OCI-LY1 (cell line): Measurements from ENCODE around the gene LRFN4.

Experiments
- H2AFZ ChIP-seq: fragments of 200-600 bp; sonication (generic), shearing (Covaris generic); 2 replicates; pipeline ENCODE4 v1.6.0; 2014; ENCODE audit warnings: antibody characterized with exemption, mild to moderate bottlenecking, low read length
- H3F3A ChIP-seq: fragments of 200-600 bp; sonication (generic), shearing (Covaris generic); 2 replicates; pipeline ENCODE4 v1.6.0; 2014; ENCODE audit warnings: mild to moderate bottlenecking, antibody characterized with exemption, low read length, moderate library complexity; ENCODE audit not compliant: insufficient read depth
- H3K27ac ChIP-seq: fragments of 200-600 bp; sonication (generic); 2 replicates; pipeline ENCODE4 v1.5.1; 2014; ENCODE audit warnings: low read length, mixed run types, mild to moderate bottlenecking, low read depth; ENCODE audit not compliant: poor library complexity, severe bottlenecking
- H3K27me3 ChIP-seq: fragments of 200-600 bp; sonication (generic); 2 replicates; pipeline ENCODE4 v1.6.0; 2014; ENCODE audit warnings: antibody characterized with exemption, mild to moderate bottlenecking, low read length, moderate library complexity; ENCODE audit not compliant: insufficient read depth
- H3K36me3 ChIP-seq: fragments of 200-600 bp; sonication (generic); 2 replicates; pipeline ENCODE4 v1.6.1; 2014; ENCODE audit warnings: mild to moderate bottlenecking, antibody characterized with exemption, low read length, moderate library complexity, mixed read lengths; ENCODE audit not compliant: insufficient read depth
- H3K4me1 ChIP-seq: fragments of 200-600 bp; sonication (generic); 2 replicates; pipeline ENCODE4 v1.5.1; 2014; ENCODE audit warnings: mild to moderate bottlenecking, low read length, moderate library complexity; ENCODE audit not compliant: insufficient read depth, severe bottlenecking
- H3K4me2 ChIP-seq: fragments of 200-600 bp; sonication (generic), shearing (Covaris generic); 2 replicates; pipeline ENCODE4 v1.6.1; 2014; ENCODE audit warnings: low read length
- H3K4me3 ChIP-seq: fragments of 200-600 bp; sonication (generic); 2 replicates; pipeline ENCODE4 v1.5.1; 2014; ENCODE audit warnings: low read length, low read depth, mild to moderate bottlenecking, mixed read lengths; ENCODE audit not compliant: poor library complexity, severe bottlenecking
- H3K79me2 ChIP-seq: fragments of 200-600 bp; shearing (Covaris generic); 2 replicates; pipeline ENCODE4 v1.6.1; 2016; ENCODE audit warnings: mixed run types, low read length, mixed read lengths; ENCODE audit not compliant: insufficient read depth
- H3K9ac ChIP-seq: fragments of 200-600 bp; sonication (generic), shearing (Covaris generic); 2 replicates; pipeline ENCODE4 v1.6.1; 2014; ENCODE audit warnings: mild to moderate bottlenecking, low read length, mixed read lengths
- H3K9me2 ChIP-seq: fragments of 200-600 bp; sonication (generic), shearing (Covaris generic); 2 replicates; pipeline ENCODE4 v1.6.1; 2014; ENCODE audit warnings: low read depth, mild to moderate bottlenecking, low read length, mixed read lengths
- H3K9me3 ChIP-seq: fragments of 200-600 bp; shearing (Covaris generic); 2 replicates; pipeline ENCODE4 v1.6.1; 2014; ENCODE audit warnings: low read length, mixed read lengths
- H4K20me1 ChIP-seq: fragments of 200-600 bp; sonication (generic), shearing (Covaris generic); 2 replicates; pipeline ENCODE4 v1.6.0; 2016; ENCODE audit warnings: mild to moderate bottlenecking, low read length; ENCODE audit not compliant: insufficient read depth
- EZH2 ChIP-seq: fragments of 200-600 bp; sonication (generic), shearing (Covaris generic); IDR thresholded peaks from 2 replicates; pipeline ENCODE4 v1.8.0; 2017; ENCODE audit warnings: borderline replicate concordance, mixed run types, mild to moderate bottlenecking, antibody characterized with exemption, low read length, moderate library complexity, mixed read lengths
- TF ChIP-seq, protein P1 (sequence below): fragments of 200-600 bp; sonication (generic), shearing (Covaris generic); IDR thresholded peaks from 2 replicates; pipeline ENCODE4 v1.5.1; 2017; ENCODE audit warnings: mild to moderate bottlenecking, antibody characterized with exemption, low read length, moderate library complexity, mixed read lengths

Gene LRFN4

DNA sequence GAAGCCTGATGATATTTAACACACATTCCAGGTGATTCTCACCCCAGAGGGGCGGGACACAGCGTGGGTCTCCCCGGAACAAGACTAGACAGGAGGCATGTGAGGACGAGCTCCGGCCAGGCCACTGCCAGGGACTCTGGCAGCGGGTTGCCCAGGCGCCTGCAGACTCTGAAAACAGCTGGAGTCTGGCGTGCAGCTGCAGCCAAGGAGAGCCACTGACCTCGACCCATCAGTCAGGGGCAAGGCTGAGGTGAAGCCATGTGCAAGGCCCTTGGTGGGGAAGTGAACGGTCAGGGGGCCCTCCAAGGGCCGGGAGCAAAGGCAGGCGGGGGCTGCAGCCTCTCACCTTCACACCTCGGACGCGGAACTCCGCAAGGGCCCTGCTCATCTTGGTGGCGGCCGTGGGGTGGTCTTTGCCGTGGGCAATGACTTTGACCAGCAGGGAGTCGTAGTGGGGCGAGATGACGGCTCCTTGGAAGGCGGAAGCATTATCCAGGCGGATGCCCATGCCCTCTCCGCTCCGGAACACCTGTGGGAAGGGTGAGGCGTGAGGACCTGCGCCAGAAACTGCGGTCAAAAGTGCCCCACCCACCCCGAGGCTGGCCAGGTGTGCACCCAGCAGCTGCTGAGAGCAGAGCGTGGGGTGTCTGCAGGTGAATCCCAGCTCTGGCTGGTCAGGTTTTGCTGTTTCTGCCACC, 6.7 kb downstream of the LRFN4 start:
- Histone ChIP-seq H3K9me2 (no peaks in the 10 kb centered on the region), H3K9ac (no peak overlapping the region), H3K36me3 (no peaks in the 10 kb centered on the region), H4K20me1 (no peaks in the 10 kb centered on the region), H3F3A (no peaks in the 10 kb centered on the region), H3K9me3 (no peaks in the 10 kb centered on the region), H3K4me1 (peaks cover 12% of the 10 kb centered on the region), H3K27me3 (peaks cover 10% of the 10 kb centered on the region), H3K4me2 (no peak overlapping the region), H2AFZ (no peak overlapping the region), H3K4me3 (no peak overlapping the region), H3K27ac (no peak overlapping the region), H3K79me2 (no peaks in the 10 kb centered on the region)
- no peak for TF ChIP-seq EZH2
- TF ChIP-seq, protein P1, sequence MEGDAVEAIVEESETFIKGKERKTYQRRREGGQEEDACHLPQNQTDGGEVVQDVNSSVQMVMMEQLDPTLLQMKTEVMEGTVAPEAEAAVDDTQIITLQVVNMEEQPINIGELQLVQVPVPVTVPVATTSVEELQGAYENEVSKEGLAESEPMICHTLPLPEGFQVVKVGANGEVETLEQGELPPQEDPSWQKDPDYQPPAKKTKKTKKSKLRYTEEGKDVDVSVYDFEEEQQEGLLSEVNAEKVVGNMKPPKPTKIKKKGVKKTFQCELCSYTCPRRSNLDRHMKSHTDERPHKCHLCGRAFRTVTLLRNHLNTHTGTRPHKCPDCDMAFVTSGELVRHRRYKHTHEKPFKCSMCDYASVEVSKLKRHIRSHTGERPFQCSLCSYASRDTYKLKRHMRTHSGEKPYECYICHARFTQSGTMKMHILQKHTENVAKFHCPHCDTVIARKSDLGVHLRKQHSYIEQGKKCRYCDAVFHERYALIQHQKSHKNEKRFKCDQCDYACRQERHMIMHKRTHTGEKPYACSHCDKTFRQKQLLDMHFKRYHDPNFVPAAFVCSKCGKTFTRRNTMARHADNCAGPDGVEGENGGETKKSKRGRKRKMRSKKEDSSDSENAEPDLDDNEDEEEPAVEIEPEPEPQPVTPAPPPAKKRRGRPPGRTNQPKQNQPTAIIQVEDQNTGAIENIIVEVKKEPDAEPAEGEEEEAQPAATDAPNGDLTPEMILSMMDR: no peak

DNA sequence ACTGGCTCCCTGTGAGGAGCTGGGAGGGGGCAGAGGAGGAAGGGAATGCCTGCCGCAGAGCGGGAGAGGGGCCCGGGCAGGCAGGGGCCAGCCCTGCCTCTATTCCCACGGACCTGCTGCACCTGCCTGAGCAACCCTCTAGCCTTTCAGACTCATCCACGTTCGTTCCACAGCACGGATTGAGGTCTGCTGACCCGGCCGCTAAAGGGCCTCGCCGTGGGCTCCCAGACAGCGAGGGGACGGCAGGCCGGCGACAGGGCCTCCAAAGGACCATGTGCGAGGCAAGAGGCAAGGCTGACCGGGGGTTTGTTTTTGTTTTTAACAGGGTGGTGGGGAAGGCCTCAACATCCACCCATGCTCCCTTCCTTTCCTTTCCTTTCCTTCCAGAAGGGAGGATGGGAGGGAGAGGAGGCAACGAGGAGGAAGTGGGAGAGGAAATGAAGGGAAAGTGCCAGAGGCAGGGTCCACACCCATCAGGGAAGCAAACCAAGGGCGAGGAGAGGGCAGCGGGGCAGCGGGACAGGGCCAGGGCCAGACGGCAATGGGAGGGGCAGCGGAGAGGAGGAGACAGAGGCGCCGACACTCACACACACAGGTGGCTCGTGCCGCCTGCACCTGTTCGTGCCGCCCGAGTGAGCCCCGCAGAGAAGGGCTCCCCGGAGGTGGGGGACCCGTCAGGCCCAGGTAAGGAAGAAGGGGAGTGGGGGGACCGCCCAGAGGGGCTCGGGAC, 7.5 kb downstream of the LRFN4 start:
- Histone ChIP-seq H3K4me2 (no peak overlapping the region), H3K27me3 (peaks cover 10% of the 10 kb centered on the region), H3K9me3 (no peaks in the 10 kb centered on the region), H2AFZ (no peak overlapping the region), H3K9me2 (no peaks in the 10 kb centered on the region), H3F3A (no peaks in the 10 kb centered on the region), H3K9ac (no peak overlapping the region), H3K27ac (no peak overlapping the region), H3K4me1 (peaks cover 19% of the 10 kb centered on the region), H3K79me2 (no peaks in the 10 kb centered on the region), H4K20me1 (no peaks in the 10 kb centered on the region), H3K4me3 (no peak overlapping the region), H3K36me3 (no peaks in the 10 kb centered on the region)
- TF ChIP-seq EZH2: no peak
- TF ChIP-seq, protein P1: no peak

DNA sequence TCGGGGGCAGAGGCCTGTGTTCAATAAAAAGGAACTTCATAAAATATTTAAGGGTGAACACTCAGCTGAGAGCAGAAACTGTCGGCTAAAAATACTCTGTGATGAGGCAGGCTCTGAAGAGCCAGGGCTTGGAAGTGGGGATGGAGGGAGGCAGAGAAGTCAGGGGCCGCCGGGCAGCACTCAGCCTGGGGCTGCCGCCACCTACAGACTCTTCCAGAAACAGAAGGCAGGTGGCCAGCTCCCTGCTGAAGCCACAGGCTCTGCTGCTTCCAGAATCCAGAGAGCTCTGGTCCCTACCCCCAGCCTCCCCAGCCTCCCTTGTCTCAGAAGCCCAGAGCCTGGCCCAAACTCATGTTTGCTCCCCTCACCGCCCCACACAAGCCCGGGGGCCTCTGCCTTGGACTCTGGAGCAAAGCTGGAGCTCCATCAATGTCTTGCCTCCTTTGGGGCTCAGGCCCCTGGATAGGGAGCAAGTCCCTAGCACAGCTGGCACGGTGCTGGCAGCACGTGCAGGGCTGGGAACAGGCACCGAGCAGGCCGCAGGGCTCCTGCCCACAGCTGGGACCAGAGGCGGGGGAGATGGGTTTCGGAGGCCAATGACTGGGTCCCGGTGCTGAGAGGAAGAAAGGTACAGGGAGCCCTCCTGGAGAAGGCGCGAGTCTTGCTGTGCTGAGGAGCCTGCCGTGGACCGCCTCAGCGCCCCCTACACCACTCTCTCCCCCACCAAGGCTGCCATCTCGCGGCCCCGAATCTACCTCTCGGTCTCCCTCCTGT, 8.2 kb downstream of the LRFN4 start:
- Histone ChIP-seq H3K79me2 (no peaks in the 10 kb centered on the region), H3F3A (no peaks in the 10 kb centered on the region), H3K4me1 (peaks cover 21% of the 10 kb centered on the region), H3K27ac (no peak overlapping the region), H3K27me3 (peaks cover 10% of the 10 kb centered on the region), H2AFZ (no peak overlapping the region), H4K20me1 (no peaks in the 10 kb centered on the region), H3K4me3 (no peak overlapping the region), H3K9ac (no peak overlapping the region), H3K9me3 (no peaks in the 10 kb centered on the region), H3K4me2 (no peak overlapping the region), H3K9me2 (no peaks in the 10 kb centered on the region), H3K36me3 (no peaks in the 10 kb centered on the region)
- TF ChIP-seq, protein P1: no peak
- no peak for TF ChIP-seq EZH2
